Pancreas (tissue), 10 donors: ENCODE measurements around the gene RYR1. TPM values are rescaled to one million over a fixed set of nuclear protein-coding genes. Genes with fewer than 3 reads are reported as not detected.

Source experiments
- ATAC-seq, 4 donors: fragments of 200-7000 bp; cut with Tn5 transposase; one replicate each; pipeline versions ENCODE4 v1.8.0 to v1.9.1; 2020; ENCODE audit warnings: mild to moderate bottlenecking in 4 of 4, moderate library complexity in 4 of 4
- DNase-seq, 6 donors: peaks; one replicate each; pipeline ENCODE4 v3.0.0-alpha.2; 2020
- FAIRE-seq: peaks from 2 replicates; lab custom pipeline; 2012; peaks lifted over from hg19 to GRCh38; lab: Jason Lieb, UNC
- H3K27ac ChIP-seq, 4 donors: fragments of 200-600 bp; sonication (generic); 1 replicate in 3 of 4; 2 replicates in 1 of 4; pipeline versions ENCODE4 v1.5.0 to v1.8.0; 2020
- H3K27me3 ChIP-seq, 4 donors: fragments of 200-600 bp; one replicate each; pipeline ENCODE4 v1.8.0; 2021
- H3K36me3 ChIP-seq, 3 donors: fragments of 200-600 bp; sonication (generic) in 1 of 3; one replicate each; pipeline versions ENCODE4 v1.5.0 to v1.8.0; 2020 to 2021
- H3K4me1 ChIP-seq, 3 donors: fragments of 200-600 bp; one replicate each; pipeline ENCODE4 v1.8.0; 2021
- H3K4me3 ChIP-seq, 4 donors: fragments of 200-600 bp; sonication (generic) in 2 of 4; one replicate each; pipeline versions ENCODE4 v1.5.0 to v1.8.0; 2020 to 2021
- H3K9me3 ChIP-seq, 4 donors: fragments of 200-600 bp; one replicate each; pipeline ENCODE4 v1.8.0; 2021
- WGBS, 2 donors: extraction: QIAGEN DNeasy Blood & Tissue Kit; methylation state at CpG; one replicate each; pipeline ENCODE4 v1.1.7; 2013; 5-methylcytosine and 5-hydroxymethylcytosine counted together
- intact Hi-C, 3 donors: fragments of 100-400 bp; cut with DNase I; formaldehyde crosslinking; loops; one replicate each; pipeline versions ENCODE4 v1.11.1 to v1.14.2; 2022
- polyA plus RNA-seq, 2 donors: library from polyadenylated mRNA; stranded (reverse); fragments of 200-250 nt; gene quantifications; one replicate each; pipeline ENCODE4 v1.2.3, GENCODE V29; 2013
- total RNA-seq, 6 donors: library from RNA; stranded (reverse); fragmentation: NEBNext Ultra II Directional in 4 of 6; extraction: Animal tissue kit (Norgen Biotek cat#: 25700) in 4 of 6; gene quantifications; one replicate each; pipeline versions ENCODE4 v1.2.1 to v1.2.4, GENCODE V29; 2021 to 2023
- TF ChIP-seq, protein P1 (sequence below), 4 donors: fragments of 200-600 bp; sonication (generic) in 3 of 4; IDR thresholded peaks; one replicate each; pipeline versions ENCODE4 v1.5.0 to v1.8.0; 2021; ENCODE audit warnings: antibody characterized with exemption in 4 of 4
- donor health status: healthy with polysubstance abuse.
- donor health status: DM: no; HTN: no; CAD: no; lungs with moderate emphysema.
- donor health status: DM: no; HTN: no; CAD: no.
- donor health status: control.
- donor health status: control.
- donor health status: Bipolar disorder and iron deficiency.
- donor health status: DM: yes; HTN: yes; CAD: no.
- donor health status: DM: no; HTN: no; CAD: no.
- donor health status: DM: no; HTN: no; CAD: no.
- donor health status: DM: yes; HTN: yes; CAD: no.

RYR1 gene
- total and polyA plus RNA-seq, 8 donors, result 0.19 to 1.4 (median 0.57) TPM

- WGBS, 2 donors, result 68 to 77% methylated on average over 2 of the region's 2 CpGs
- no peaks in the 10 kb centered on the region for H3K36me3 ChIP-seq
- no peaks in the 10 kb centered on the region for H3K4me1 ChIP-seq
- FAIRE-seq (no peak), DNase-seq (no peak), ATAC-seq (no peak)
- no peak overlapping the region for H3K27ac ChIP-seq
- intact Hi-C loops, result no loop called here
- no peaks in the 10 kb centered on the region for H3K9me3 ChIP-seq
- TF ChIP-seq, protein P1, sequence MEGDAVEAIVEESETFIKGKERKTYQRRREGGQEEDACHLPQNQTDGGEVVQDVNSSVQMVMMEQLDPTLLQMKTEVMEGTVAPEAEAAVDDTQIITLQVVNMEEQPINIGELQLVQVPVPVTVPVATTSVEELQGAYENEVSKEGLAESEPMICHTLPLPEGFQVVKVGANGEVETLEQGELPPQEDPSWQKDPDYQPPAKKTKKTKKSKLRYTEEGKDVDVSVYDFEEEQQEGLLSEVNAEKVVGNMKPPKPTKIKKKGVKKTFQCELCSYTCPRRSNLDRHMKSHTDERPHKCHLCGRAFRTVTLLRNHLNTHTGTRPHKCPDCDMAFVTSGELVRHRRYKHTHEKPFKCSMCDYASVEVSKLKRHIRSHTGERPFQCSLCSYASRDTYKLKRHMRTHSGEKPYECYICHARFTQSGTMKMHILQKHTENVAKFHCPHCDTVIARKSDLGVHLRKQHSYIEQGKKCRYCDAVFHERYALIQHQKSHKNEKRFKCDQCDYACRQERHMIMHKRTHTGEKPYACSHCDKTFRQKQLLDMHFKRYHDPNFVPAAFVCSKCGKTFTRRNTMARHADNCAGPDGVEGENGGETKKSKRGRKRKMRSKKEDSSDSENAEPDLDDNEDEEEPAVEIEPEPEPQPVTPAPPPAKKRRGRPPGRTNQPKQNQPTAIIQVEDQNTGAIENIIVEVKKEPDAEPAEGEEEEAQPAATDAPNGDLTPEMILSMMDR (IDR thresholded peaks at IDR 0.05), result no peak
- no peak overlapping the region for H3K4me3 ChIP-seq
- H3K27me3 ChIP-seq, result no peaks in the 10 kb centered on the region
These were observed 154.1 kb downstream of the RYR1 start for GRCh38 chr19:38587562-38587961.

- intact Hi-C loops, result no loop called here
- FAIRE-seq (no peak), ATAC-seq (no peak), DNase-seq (no peak)
- no peak overlapping the region for H3K4me3 ChIP-seq
- whole genome bisulfite sequencing, 2 donors, result 60 to 76% methylated on average over 2 of the region's 2 CpGs
- no peaks in the 10 kb centered on the region for H3K4me1 ChIP-seq
- H3K36me3 ChIP-seq, result no peaks in the 10 kb centered on the region
- TF ChIP-seq, protein P1 (IDR thresholded peaks at IDR 0.05), result no peak
- H3K27me3 ChIP-seq, result no peaks in the 10 kb centered on the region
- no peak overlapping the region for H3K27ac ChIP-seq
- H3K9me3 ChIP-seq, result no peaks in the 10 kb centered on the region
These were observed 154.6 kb downstream of the RYR1 start for GRCh38 chr19:38588041-38588440.

GRCh38 chr19:38592940-38593339 lies 159.4 kb downstream of the RYR1 start:
- intact Hi-C loops, result no loop called here
- ATAC-seq (no peak), DNase-seq (no peak), FAIRE-seq (no peak)
- Histone ChIP-seq H3K9me3 (no peaks in the 10 kb centered on the region), H3K36me3 (no peaks in the 10 kb centered on the region), H3K27me3 (no peaks in the 10 kb centered on the region), H3K27ac (no peak overlapping the region), H3K4me1 (no peaks in the 10 kb centered on the region), H3K4me3 (no peak overlapping the region)
- TF ChIP-seq, protein P1 (IDR thresholded peaks at IDR 0.05), result no peak
- 61 to 68% methylated on average over 6 of the region's 6 CpGs for WGBS, 2 donors

DNA sequence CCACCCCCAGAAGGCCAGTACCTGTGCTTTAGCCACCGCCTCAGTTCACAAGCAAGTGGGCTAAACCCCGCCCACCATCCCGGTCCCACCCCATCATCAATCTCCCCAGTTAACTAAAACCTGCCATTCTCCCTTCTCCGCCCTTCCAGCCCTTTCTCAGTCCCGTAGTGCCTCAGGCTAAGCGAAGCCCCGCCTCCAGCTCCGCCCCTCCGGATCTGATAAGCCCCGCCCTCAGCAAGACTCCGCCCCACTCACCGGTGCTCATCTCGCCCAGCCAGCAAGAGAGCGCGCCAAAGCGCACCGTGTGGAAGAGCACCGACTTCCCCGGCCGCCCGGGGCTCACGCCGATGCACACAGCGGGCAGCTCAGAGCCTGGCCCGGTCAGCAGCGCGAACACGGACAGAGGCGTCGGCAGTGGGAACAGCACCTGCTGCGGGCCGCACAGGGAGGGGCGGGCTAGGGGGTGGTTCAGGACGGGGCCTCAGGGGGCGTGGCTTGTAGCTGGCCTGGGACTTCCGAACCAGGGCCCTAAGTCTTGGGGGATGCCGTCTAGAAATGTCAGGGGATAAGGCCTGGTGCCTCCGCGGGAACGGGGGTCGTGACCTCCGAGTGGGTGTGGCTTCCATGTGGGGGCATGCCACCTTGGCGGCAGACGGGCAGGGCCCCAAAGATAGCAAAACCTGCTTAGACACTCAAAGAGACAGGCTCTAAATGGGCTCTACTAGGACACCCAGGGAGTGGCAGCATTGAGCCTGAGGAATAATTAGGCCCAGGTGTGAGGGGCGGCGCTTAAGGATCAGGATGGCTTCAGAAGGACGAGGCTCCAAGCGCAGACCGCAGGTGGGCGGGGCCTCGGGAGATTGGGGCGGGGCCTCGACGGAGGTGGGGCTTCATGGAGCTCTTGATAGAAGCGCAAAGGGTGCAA lies 162.8 kb downstream of the RYR1 start:
- intact Hi-C loops, result no loop called here
- ATAC-seq (peak; percentile 93 to 96 (median 95)), DNase-seq (peak; percentile 70 to 92 (median 84)), FAIRE-seq (no peak)
- Histone ChIP-seq H3K27ac (peak overlapping the region in 1 of 4 donors; percentile 34), H3K9me3 (no peaks in the 10 kb centered on the region), H3K4me3 (peak overlapping the region in 3 of 4 donors; percentile 12 to 46 (median 32)), H3K4me1 (no peaks in the 10 kb centered on the region), H3K27me3 (no peaks in the 10 kb centered on the region), H3K36me3 (no peaks in the 10 kb centered on the region)
- 10% methylated on average over 55 of the region's 55 CpGs for WGBS, 2 donors
- TF ChIP-seq, protein P1 (IDR thresholded peaks at IDR 0.05), result no peak

DNA sequence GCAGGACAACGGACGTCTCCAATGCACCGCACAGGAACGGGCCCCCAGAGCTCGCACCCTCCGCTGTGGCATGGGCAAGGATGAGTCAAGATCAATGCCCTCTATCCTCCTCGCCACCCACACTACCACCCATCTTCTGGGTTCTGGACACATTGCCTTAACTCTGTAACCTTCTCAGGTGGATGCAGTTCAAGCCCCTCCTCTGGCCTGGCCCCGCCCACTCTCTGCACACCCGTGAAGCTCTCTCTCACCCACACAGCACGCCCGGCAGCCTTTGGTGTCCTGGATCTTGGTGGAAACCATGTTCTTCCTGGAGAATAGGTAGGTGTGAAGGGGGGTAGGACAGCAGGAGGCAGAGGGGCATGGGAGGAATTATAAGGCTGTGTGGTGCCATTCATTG lies 163.6 kb downstream of the RYR1 start:
- DNase-seq (no peak), ATAC-seq (no peak), FAIRE-seq (no peak)
- 81 to 83% methylated on average over 11 of the region's 11 CpGs for WGBS, 2 donors
- no peak overlapping the region for H3K4me3 ChIP-seq
- H3K36me3 ChIP-seq, result no peaks in the 10 kb centered on the region
- H3K27me3 ChIP-seq, result no peaks in the 10 kb centered on the region
- H3K9me3 ChIP-seq, result no peaks in the 10 kb centered on the region
- no peaks in the 10 kb centered on the region for H3K4me1 ChIP-seq
- TF ChIP-seq, protein P1 (IDR thresholded peaks at IDR 0.05), result no peak
- no peak overlapping the region for H3K27ac ChIP-seq
- intact Hi-C loops, result no loop called here
